Mucosa of rectum (tissue), 2 donors: Measurements from ENCODE around the gene OR2J2.
"Not testable (repeated sequence)": the region's sequence is repeated elsewhere in the genome, so short reads cannot be mapped to it uniquely, and the experiment has no call there.

Experiments
- H3K27ac ChIP-seq, 2 donors: one replicate each; pipeline ENCODE4 v1.7.0; 2013; ENCODE audit warnings: inconsistent platforms in 2 of 2, low read depth in 2 of 2, low read length in 2 of 2
- H3K27me3 ChIP-seq, 2 donors: one replicate each; pipeline ENCODE4 v1.7.0; 2013; ENCODE audit warnings: low read length in 2 of 2; ENCODE audit not compliant: control insufficient read depth in 2 of 2, insufficient read depth in 2 of 2
- H3K36me3 ChIP-seq, 2 donors: one replicate each; pipeline ENCODE4 v1.7.0; 2013; ENCODE audit warnings: low read length in 2 of 2; ENCODE audit not compliant: control insufficient read depth in 2 of 2, insufficient read depth in 2 of 2
- H3K4me1 ChIP-seq, 2 donors: one replicate each; pipeline ENCODE4 v1.7.0; 2013; ENCODE audit warnings: low read length in 2 of 2, mild to moderate bottlenecking in 1 of 2; ENCODE audit not compliant: control insufficient read depth in 2 of 2, insufficient read depth in 2 of 2
- H3K4me3 ChIP-seq, 2 donors: one replicate each; pipeline ENCODE4 v1.7.0; 2013; ENCODE audit warnings: low read length in 2 of 2
- H3K9ac ChIP-seq, 2 donors: one replicate each; pipeline ENCODE4 v1.7.0; 2013; ENCODE audit warnings: low read length in 2 of 2, low read depth in 1 of 2, mild to moderate bottlenecking in 1 of 2
- H3K9me3 ChIP-seq, 2 donors: one replicate each; pipeline ENCODE4 v1.7.0; 2013; ENCODE audit warnings: low read length in 2 of 2; ENCODE audit not compliant: control insufficient read depth in 2 of 2
- donor health status: healthy.
- donor health status: Normal muscosa, but diverticular disease.

The OR2J2 gene

GRCh38 chr6:29155182-29155581 is 15.5 kb upstream of the OR2J2 start:
- H3K9ac ChIP-seq, H3K27ac ChIP-seq, H3K4me1 ChIP-seq, H3K9me3 ChIP-seq, H3K27me3 ChIP-seq, H3K36me3 ChIP-seq, H3K4me3 ChIP-seq: not testable (repeated sequence)

- not testable (repeated sequence) for H3K9ac ChIP-seq, H3K27me3 ChIP-seq
Measured at GRCh38 chr6:29159922-29160321, 10.8 kb upstream of the OR2J2 start.

DNA sequence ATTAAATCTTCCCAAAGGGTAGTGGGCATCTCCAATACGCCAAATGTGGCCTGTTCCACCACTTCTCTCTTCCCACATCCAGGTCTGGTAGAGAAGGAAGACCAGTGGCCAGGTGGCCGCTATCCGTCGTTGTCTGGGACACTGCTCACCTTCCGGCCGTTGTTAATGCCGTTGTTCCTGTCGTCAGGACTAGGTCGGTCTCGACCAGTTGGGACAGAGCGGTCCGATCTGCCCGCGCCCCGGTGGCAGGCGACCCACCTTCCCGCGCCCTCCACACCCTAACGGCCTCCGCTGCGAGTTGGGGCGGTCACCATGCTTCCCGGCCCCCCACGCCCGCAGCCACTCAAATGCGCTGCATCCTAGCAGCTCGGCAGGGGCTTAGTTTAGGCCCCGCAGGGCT is 5.1 kb upstream of the OR2J2 start:
- not testable (repeated sequence) for H3K4me3 ChIP-seq, H3K9me3 ChIP-seq, H3K27ac ChIP-seq, H3K27me3 ChIP-seq, H3K4me1 ChIP-seq, H3K9ac ChIP-seq, H3K36me3 ChIP-seq

More at GRCh38 chr6:29159922-29160321, 10.8 kb upstream of the OR2J2 start:
- not testable (repeated sequence) for H3K9me3 ChIP-seq, H3K36me3 ChIP-seq, H3K4me3 ChIP-seq, H3K4me1 ChIP-seq, H3K27ac ChIP-seq

- H3K9me3 ChIP-seq: no peaks in the 10 kb centered on the region
- H3K36me3 ChIP-seq: no peaks in the 10 kb centered on the region
- no peak overlapping the region for H3K4me3 ChIP-seq
- no peaks in the 10 kb centered on the region for H3K27me3 ChIP-seq
- no peak overlapping the region for H3K27ac ChIP-seq
- H3K4me1 ChIP-seq: no peaks in the 10 kb centered on the region
- H3K9ac ChIP-seq: no peak overlapping the region
Measured at GRCh38 chr6:29171736-29172135, 1.0 kb downstream of the OR2J2 start.

DNA sequence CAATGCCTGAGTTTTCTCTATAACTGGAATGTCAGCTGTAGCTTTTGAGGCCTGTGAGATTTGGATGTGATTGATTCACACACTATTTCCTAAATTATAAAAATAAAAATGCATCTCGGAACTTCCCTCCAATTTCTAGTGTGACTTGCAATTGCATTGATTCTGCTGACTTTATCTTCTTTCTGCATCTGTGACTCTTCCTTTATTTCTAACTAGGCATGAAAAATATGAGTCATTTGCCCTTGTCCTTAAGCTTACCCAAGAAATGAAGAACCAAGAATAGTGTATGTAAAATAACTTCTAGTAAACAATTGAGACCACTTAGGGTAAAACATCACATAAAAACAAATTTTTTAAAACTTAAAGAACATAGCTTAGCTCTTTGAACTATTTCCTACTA is 12.9 kb downstream of the OR2J2 start:
- Histone ChIP-seq H3K9ac (no peak overlapping the region), H3K9me3 (no peaks in the 10 kb centered on the region), H3K36me3 (no peaks in the 10 kb centered on the region), H3K4me3 (no peak overlapping the region), H3K27ac (no peak overlapping the region), H3K27me3 (no peaks in the 10 kb centered on the region), H3K4me1 (no peaks in the 10 kb centered on the region)

DNA sequence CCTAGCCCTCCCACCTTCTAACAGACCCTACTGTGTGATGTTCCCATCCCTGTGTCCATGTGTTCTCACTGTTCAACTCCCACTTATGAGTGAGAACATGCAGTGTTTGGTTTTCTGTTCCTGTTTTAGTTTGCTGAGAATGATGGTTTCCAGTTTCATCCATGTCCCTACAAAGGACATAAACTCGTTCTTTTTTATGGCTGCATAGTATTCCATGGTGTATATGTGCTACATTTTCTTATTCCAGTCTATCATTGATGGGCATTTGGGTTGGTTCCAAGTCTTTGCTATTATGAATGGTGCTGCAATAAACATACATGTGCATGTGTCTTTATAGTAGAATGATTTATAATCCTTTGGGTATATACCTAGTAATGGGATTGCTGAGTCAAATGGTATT is 18.0 kb downstream of the OR2J2 start:
- H3K9me3 ChIP-seq, H3K27ac ChIP-seq, H3K27me3 ChIP-seq, H3K36me3 ChIP-seq, H3K4me1 ChIP-seq, H3K9ac ChIP-seq, H3K4me3 ChIP-seq: not testable (repeated sequence)

- no peak overlapping the region for H3K4me3 ChIP-seq
- H3K27ac ChIP-seq: no peak overlapping the region
- H3K4me1 ChIP-seq: no peaks in the 10 kb centered on the region
- H3K27me3 ChIP-seq: no peaks in the 10 kb centered on the region
- H3K9me3 ChIP-seq: no peaks in the 10 kb centered on the region
- no peak overlapping the region for H3K9ac ChIP-seq
- no peaks in the 10 kb centered on the region for H3K36me3 ChIP-seq
Measured at GRCh38 chr6:29200767-29201662, 30.3 kb downstream of the OR2J2 start.

DNA sequence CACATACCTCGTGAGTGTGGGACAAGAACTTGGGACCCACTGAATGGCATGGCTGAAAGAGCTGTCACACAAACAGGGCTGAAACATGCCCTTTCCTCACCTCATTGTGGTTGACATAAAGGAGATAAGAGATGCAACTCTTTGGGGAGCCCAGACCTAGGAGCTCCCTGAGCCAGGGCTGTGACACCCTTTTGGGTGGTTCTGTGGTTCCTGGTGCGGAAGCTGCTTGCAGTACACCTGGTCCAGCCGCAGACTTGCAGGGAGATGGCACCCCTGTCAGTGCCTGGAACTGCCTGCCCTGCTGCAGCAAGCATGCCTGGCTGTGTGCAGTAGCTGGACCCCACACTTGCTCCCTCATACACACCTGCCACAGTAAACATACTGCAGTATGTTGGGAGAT is 31.3 kb downstream of the OR2J2 start:
- no peaks in the 10 kb centered on the region for H3K9me3 ChIP-seq

DNA sequence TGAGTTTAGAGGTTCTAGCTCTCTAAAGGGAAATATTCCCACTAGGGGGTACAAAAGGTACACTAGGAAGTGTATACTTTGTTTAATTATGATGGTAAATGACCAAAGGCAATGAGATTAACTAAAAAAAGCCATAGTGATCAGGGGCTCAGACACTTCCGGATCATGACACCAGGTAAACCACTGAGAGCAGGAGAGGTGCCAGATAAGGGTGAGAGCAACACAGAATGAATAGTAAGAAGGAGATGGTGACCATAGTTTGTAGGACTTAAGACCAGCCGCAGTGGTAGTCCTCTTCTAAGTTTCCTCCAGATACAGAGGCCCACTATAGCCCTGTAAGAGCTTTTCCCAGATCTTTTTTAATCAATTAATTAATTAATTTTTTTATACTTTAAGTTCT is 40.8 kb downstream of the OR2J2 start:
- Histone ChIP-seq H3K9me3 (no peaks in the 10 kb centered on the region), H3K27me3 (no peaks in the 10 kb centered on the region), H3K36me3 (no peaks in the 10 kb centered on the region), H3K27ac (no peak overlapping the region), H3K4me1 (no peaks in the 10 kb centered on the region), H3K4me3 (no peak overlapping the region), H3K9ac (no peak overlapping the region)

More for the DNA sequence above, 31.3 kb downstream of the OR2J2 start:
- H3K4me3 ChIP-seq: no peak overlapping the region
- no peak overlapping the region for H3K27ac ChIP-seq
- H3K27me3 ChIP-seq: no peaks in the 10 kb centered on the region
- no peaks in the 10 kb centered on the region for H3K36me3 ChIP-seq
- no peaks in the 10 kb centered on the region for H3K4me1 ChIP-seq
- H3K9ac ChIP-seq: no peak overlapping the region

GRCh38 chr6:29216528-29216927 is 45.8 kb downstream of the OR2J2 start:
- H3K27ac ChIP-seq: no peak overlapping the region

More at GRCh38 chr6:29216528-29216927, 45.8 kb downstream of the OR2J2 start:
- H3K9me3 ChIP-seq: no peaks in the 10 kb centered on the region
- H3K27me3 ChIP-seq: no peaks in the 10 kb centered on the region
- no peak overlapping the region for H3K9ac ChIP-seq
- H3K4me3 ChIP-seq: no peak overlapping the region
- no peaks in the 10 kb centered on the region for H3K36me3 ChIP-seq
- no peaks in the 10 kb centered on the region for H3K4me1 ChIP-seq
